NB4 (cell line): ENCODE results near the gene PBXIP1.
"Not testable (repeated sequence)": the region's sequence is repeated elsewhere in the genome, so short reads cannot be mapped to it uniquely, and the experiment has no call there.

Source experiments
- DNase-seq: peaks from one replicate; pipeline ENCODE4 v3.0.0; 2010; ENCODE audit warnings: low read depth
- H3K4me3 ChIP-seq: one replicate; pipeline ENCODE4 v1.5.1; 2011; ENCODE audit warnings: mild to moderate bottlenecking, low read depth, low read length, moderate library complexity
- MYC ChIP-seq: IDR thresholded peaks from 2 replicates; pipeline ENCODE4 v1.6.1; 2011; ENCODE audit warnings: low read depth, low read length
- POLR2A ChIP-seq: IDR thresholded peaks from 2 replicates; pipeline ENCODE4 v1.6.1; 2011; ENCODE audit warnings: mild to moderate bottlenecking; ENCODE audit not compliant: insufficient read length; ENCODE audit errors: extremely low read depth
- TF ChIP-seq, protein P1 (sequence below): IDR thresholded peaks from one replicate; pipeline ENCODE4 v1.5.1; 2012; ENCODE audit warnings: low read depth, low read length
- TF ChIP-seq, protein P2 (sequence below): IDR thresholded peaks from 2 replicates; pipeline ENCODE4 v1.6.1; 2011; ENCODE audit warnings: low read depth, low read length

The PBXIP1 gene

DNA sequence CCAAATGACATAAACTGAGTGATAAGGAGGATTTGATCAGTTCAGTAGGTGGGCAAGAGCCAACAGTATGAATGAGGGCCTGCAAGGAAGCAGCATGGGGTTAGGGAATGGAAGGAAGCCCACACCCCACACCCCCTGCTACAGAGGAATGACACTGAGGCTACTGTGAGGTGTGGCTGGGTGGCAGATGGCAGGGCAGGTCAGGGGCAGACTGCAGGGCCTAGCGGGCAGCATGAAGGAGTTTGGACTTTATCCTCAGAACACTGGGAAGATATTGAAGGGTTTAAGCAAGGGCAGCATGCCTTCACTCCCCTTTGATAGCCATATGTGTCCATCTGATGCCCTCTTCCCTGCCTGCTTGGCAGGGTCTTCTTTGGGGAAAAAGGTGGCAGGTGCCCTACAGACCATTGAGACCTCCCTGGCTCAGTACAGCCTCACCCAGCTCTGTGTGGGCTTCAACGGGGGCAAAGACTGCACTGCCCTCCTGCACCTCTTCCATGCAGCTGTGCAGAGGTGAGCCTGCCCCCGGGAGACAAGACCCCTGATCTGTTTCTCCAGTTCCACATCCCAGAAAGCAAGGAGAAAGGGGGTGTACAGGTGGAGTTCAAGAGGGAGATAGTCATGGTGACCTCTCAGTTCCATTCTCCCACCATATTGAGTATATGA lies 33.4 kb upstream of the PBXIP1 start:
- TF ChIP-seq, protein P1, sequence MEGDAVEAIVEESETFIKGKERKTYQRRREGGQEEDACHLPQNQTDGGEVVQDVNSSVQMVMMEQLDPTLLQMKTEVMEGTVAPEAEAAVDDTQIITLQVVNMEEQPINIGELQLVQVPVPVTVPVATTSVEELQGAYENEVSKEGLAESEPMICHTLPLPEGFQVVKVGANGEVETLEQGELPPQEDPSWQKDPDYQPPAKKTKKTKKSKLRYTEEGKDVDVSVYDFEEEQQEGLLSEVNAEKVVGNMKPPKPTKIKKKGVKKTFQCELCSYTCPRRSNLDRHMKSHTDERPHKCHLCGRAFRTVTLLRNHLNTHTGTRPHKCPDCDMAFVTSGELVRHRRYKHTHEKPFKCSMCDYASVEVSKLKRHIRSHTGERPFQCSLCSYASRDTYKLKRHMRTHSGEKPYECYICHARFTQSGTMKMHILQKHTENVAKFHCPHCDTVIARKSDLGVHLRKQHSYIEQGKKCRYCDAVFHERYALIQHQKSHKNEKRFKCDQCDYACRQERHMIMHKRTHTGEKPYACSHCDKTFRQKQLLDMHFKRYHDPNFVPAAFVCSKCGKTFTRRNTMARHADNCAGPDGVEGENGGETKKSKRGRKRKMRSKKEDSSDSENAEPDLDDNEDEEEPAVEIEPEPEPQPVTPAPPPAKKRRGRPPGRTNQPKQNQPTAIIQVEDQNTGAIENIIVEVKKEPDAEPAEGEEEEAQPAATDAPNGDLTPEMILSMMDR, result no peak
- TF ChIP-seq, protein P2, sequence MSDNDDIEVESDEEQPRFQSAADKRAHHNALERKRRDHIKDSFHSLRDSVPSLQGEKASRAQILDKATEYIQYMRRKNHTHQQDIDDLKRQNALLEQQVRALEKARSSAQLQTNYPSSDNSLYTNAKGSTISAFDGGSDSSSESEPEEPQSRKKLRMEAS, result no peak
- TF ChIP-seq MYC, result no peak
- no peak for TF ChIP-seq POLR2A
- no peak for DNase-seq
- H3K4me3 ChIP-seq, result no peak overlapping the region

DNA sequence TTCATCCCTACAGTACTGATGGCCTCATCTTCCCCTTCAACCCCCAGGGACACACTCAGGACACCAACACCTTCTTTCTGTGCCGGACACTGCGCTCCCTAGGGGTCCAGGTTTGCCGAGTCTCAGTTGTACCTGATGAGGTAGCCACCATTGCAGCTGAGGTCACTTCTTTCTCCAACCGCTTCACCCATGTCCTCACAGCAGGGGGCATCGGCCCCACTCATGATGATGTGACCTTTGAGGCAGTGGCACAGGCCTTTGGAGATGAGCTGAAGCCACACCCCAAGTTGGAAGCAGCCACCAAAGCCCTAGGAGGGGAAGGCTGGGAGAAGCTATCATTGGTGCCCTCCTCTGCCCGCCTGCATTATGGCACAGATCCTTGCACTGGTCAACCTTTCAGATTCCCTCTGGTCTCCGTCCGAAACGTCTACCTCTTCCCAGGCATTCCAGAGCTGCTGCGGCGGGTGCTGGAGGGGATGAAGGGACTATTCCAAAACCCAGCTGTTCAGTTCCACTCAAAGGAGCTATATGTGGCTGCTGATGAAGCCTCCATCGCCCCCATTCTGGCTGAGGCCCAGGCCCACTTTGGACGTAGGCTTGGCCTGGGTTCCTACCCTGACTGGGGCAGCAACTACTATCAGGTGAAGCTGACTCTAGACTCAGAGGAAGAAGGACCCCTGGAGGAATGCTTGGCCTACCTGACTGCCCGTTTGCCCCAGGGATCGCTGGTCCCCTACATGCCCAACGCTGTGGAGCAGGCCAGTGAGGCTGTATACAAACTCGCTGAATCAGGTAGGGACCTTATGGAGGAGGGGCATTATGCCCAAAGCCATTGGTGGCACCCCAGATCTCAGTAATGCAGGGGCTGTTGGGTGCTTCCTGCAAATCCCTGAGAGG lies 32.4 kb upstream of the PBXIP1 start:
- no peak overlapping the region for H3K4me3 ChIP-seq
- TF ChIP-seq, protein P1, result no peak
- no peak for TF ChIP-seq POLR2A
- DNase-seq, result peak; percentile 47

DNA sequence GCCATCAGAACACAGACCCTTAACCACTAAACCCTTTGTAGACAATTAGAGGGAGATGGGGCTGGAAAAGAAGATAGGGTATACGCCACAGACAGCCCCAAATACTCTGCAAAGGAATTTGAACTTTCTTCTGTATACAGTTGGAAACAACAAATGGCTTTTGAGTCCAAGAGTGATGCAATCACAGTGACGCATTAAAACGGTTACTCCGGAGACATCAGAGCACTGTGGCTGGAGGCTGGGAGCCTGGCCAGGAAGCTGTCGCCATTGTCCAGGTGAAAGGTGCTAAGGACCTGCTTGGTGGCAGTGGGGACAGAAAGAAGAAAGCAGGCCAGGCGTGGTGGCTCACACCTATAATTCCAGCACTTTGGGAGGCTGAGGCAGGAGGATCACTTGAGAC lies 31.4 kb upstream of the PBXIP1 start:
- no peak for DNase-seq
- TF ChIP-seq MYC (no peak), POLR2A (no peak)
- TF ChIP-seq, protein P1, result no peak
- TF ChIP-seq, protein P2, result no peak
- H3K4me3 ChIP-seq, result no peak overlapping the region

DNA sequence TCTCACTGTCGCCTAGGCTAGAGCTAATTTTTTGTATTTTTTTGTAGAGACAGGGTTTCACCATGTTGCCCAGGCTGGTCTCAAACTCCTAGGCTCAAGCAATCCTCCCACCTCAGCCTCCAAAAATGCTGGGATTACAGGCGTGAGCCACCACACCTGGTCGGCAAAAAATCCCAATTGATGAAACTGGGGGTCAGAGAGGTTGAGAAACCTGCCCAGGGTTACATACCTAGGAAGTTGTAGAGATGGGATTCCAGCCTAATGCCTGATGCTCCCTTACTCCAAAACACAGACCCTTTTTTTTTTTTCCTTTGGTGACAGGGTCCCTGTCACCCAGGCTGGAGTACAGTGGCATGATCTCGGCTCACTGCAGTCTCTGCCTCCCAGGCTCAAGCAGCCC lies 30.8 kb upstream of the PBXIP1 start:
- H3K4me3 ChIP-seq, DNase-seq: not testable (repeated sequence)

DNA sequence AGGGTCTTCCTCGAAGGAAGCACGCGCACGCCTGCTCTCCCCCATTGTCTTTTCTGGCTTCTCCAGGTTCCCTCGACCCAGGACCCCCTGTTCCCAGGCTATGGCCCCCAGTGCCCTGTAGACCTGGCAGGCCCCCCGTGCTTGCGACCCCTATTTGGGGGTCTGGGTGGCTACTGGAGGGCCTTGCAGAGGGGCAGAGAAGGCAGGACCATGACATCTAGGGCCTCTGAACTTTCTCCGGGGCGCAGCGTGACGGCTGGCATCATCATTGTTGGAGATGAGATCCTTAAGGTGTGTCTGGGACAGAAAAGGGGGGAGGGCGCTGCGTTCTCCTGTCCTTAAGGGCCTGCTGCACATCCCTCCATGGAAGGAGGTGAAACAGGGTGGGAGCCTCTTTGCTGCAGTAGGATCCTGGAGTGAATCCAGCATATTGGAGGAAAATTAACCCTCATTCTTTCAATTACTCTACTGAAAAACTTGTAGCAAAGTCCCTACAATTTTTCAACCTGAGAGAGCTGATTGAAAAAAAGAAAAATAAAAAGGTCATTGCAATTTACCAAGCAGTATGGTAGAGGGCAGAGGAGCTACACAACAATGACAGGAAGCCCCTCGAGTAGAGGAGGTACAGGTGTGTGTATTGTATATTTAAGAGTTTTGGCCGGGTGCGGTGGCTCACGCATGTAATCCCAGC lies 28.0 kb upstream of the PBXIP1 start:
- DNase-seq, result no peak
- TF ChIP-seq POLR2A (no peak), MYC (no peak)
- TF ChIP-seq, protein P1, result no peak
- TF ChIP-seq, protein P2, result no peak
- H3K4me3 ChIP-seq, result peak overlapping the region; percentile 87
